ENCODE data around the gene THAP10.

Gene THAP10

DNA sequence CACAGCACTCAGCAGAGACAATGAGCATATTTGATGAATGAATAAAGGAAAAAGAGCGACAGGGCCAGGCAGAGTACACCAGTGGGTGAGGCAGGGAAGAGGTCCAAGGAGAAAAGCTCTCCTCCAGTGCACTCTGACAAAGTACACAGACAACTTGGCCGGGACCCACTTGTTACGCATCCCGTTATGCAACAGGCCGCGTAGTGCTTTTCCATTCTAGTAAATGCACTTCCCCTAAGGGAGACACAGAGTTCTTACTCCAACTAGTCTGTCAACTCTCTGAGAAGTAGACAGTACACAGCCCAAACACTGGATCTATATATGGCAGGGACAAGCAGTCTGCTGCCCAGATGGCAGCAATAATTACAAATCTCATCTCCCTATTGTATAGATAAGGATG is 56.8 kb downstream of the THAP10 start:
- TF ChIP-seq, protein P1, sequence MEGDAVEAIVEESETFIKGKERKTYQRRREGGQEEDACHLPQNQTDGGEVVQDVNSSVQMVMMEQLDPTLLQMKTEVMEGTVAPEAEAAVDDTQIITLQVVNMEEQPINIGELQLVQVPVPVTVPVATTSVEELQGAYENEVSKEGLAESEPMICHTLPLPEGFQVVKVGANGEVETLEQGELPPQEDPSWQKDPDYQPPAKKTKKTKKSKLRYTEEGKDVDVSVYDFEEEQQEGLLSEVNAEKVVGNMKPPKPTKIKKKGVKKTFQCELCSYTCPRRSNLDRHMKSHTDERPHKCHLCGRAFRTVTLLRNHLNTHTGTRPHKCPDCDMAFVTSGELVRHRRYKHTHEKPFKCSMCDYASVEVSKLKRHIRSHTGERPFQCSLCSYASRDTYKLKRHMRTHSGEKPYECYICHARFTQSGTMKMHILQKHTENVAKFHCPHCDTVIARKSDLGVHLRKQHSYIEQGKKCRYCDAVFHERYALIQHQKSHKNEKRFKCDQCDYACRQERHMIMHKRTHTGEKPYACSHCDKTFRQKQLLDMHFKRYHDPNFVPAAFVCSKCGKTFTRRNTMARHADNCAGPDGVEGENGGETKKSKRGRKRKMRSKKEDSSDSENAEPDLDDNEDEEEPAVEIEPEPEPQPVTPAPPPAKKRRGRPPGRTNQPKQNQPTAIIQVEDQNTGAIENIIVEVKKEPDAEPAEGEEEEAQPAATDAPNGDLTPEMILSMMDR (conservative IDR thresholded peaks at IDR 0.05; ENCODE audit: low read depth, low read length), result no peak
- H3K4me3 ChIP-seq (IDR thresholded peaks at IDR 0.05; ENCODE audit: insufficient read depth, low read depth, low read length), result no peak overlapping the region
- H3K4me1 ChIP-seq (ENCODE audit: low read depth, poor library complexity, severe bottlenecking), result no peaks in the 10 kb centered on the region
- H3K27ac ChIP-seq, result no peak overlapping the region
- H4K20me1 ChIP-seq (ENCODE audit: insufficient read depth), result no peaks in the 10 kb centered on the region
- no peaks in the 10 kb centered on the region for H3K27me3 ChIP-seq (ENCODE audit: insufficient read depth, low read depth)
- no peak overlapping the region for H3K4me2 ChIP-seq
- H2AFZ ChIP-seq (ENCODE audit: low read depth), result no peak overlapping the region
- no peak overlapping the region for H3K9ac ChIP-seq
- H3K79me2 ChIP-seq (ENCODE audit: insufficient read depth, low read depth), result no peaks in the 10 kb centered on the region
- H3K36me3 ChIP-seq (ENCODE audit: insufficient read depth), result no peaks in the 10 kb centered on the region

DNA sequence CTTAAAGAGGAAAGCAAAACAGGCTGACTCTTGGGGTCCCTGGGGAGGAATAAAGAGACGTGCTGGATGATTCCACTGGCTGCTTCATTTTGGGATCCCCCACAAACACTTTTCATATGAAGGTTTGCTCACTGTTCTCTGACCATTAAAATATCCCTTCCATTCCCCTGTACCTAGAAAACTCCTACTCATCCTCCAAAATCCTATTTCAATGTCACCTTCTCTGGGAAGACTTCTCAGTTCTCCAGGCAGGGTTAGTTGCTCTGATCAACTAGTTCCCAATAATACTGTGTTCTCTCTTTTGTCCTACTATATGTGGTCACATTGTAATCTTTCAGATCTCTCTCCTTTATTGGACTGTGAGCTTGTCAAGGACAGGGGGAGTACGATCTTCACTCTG is 57.2 kb downstream of the THAP10 start:
- Histone ChIP-seq H3K4me1 (ENCODE audit: low read depth, poor library complexity, severe bottlenecking) (no peaks in the 10 kb centered on the region), H3K9ac (no peak overlapping the region), H4K20me1 (ENCODE audit: insufficient read depth) (no peaks in the 10 kb centered on the region), H3K4me3 (IDR thresholded peaks at IDR 0.05; ENCODE audit: insufficient read depth, low read depth, low read length) (no peak overlapping the region), H3K4me2 (no peak overlapping the region), H3K27me3 (ENCODE audit: insufficient read depth, low read depth) (no peaks in the 10 kb centered on the region), H3K27ac (no peak overlapping the region), H3K36me3 (ENCODE audit: insufficient read depth) (no peaks in the 10 kb centered on the region), H3K79me2 (ENCODE audit: insufficient read depth, low read depth) (no peaks in the 10 kb centered on the region), H2AFZ (ENCODE audit: low read depth) (no peak overlapping the region)
- TF ChIP-seq, protein P1 (conservative IDR thresholded peaks at IDR 0.05; ENCODE audit: low read depth, low read length), result no peak

DNA sequence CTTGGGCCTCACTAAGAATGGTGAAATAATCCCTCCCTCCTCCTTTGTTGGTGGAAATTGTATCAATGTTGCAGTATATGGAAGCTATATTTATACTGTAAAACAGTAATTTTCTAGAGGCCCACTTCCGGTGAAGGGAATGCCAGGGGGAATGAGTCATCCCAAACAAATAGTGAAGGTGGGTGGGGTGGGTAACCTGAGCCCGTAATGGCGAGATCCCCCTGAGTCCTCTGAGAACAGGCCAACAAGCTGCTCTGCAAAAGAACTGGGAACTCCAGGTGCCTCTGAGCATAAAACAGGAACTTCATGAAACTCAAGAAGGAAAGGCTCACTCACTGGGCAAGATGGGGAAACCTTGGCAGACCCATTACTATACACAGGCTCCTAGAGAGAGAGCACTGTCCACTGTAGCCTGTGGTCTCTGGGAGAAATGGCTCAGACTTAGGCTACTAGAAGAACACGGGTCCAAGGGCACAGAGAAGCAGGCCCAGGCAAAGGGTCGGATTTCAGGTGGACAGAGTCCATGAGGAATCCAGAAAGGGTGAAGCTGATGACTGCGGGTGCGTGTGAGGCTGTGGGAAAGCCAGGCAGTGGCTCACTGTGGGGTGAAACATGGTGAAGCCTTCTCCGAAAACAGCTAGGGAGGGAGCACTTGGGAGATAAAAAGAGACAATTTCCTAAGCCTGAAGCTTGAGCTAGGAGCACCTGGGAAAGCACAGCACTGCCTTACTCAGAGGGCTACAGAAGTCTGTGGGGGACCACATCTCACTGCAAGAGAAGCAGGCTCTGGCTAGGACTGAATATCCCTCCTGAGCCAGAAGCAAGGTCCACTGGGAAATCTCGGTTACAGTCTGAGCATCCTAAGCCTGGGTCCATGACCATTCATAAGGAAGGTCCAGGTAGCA is 58.1 kb downstream of the THAP10 start:
- Histone ChIP-seq H3K27me3 (ENCODE audit: insufficient read depth, low read depth) (no peaks in the 10 kb centered on the region), H3K4me3 (IDR thresholded peaks at IDR 0.05; ENCODE audit: insufficient read depth, low read depth, low read length) (no peak overlapping the region), H3K4me2 (no peak overlapping the region), H3K4me1 (ENCODE audit: low read depth, poor library complexity, severe bottlenecking) (no peaks in the 10 kb centered on the region), H3K9ac (no peak overlapping the region), H3K36me3 (ENCODE audit: insufficient read depth) (no peaks in the 10 kb centered on the region), H4K20me1 (ENCODE audit: insufficient read depth) (no peaks in the 10 kb centered on the region), H2AFZ (ENCODE audit: low read depth) (no peak overlapping the region), H3K27ac (no peak overlapping the region), H3K79me2 (ENCODE audit: insufficient read depth, low read depth) (no peaks in the 10 kb centered on the region)
- TF ChIP-seq, protein P1 (conservative IDR thresholded peaks at IDR 0.05; ENCODE audit: low read depth, low read length), result no peak

- no peak overlapping the region for H3K27ac ChIP-seq
- H3K36me3 ChIP-seq (ENCODE audit: insufficient read depth), result no peaks in the 10 kb centered on the region
- H4K20me1 ChIP-seq (ENCODE audit: insufficient read depth), result no peaks in the 10 kb centered on the region
- H2AFZ ChIP-seq (ENCODE audit: low read depth), result no peak overlapping the region
- no peaks in the 10 kb centered on the region for H3K4me1 ChIP-seq (ENCODE audit: low read depth, poor library complexity, severe bottlenecking)
- TF ChIP-seq, protein P1 (conservative IDR thresholded peaks at IDR 0.05; ENCODE audit: low read depth, low read length), result no peak
- H3K27me3 ChIP-seq (ENCODE audit: insufficient read depth, low read depth), result no peaks in the 10 kb centered on the region
- no peak overlapping the region for H3K4me3 ChIP-seq (IDR thresholded peaks at IDR 0.05; ENCODE audit: insufficient read depth, low read depth, low read length)
- no peak overlapping the region for H3K4me2 ChIP-seq
- H3K9ac ChIP-seq, result no peak overlapping the region
- H3K79me2 ChIP-seq (ENCODE audit: insufficient read depth, low read depth), result no peaks in the 10 kb centered on the region
Measured at GRCh38 chr15:70833422-70833821, 58.8 kb downstream of the THAP10 start.
